GM18868 (cell line): ENCODE measurements around the gene BNIP3.
A peak's percentile ranks its signal among the peaks of the same experiment; 100 is the strongest.

Experiments
- ATAC-seq: cut with Tn5 transposase; IDR thresholded peaks from one replicate; pipeline ENCODE4 v1.9.1; 2021; ENCODE audit warnings: mild to moderate bottlenecking, moderate library complexity; ENCODE audit not compliant: unreplicated experiment

BNIP3 gene, protein sequence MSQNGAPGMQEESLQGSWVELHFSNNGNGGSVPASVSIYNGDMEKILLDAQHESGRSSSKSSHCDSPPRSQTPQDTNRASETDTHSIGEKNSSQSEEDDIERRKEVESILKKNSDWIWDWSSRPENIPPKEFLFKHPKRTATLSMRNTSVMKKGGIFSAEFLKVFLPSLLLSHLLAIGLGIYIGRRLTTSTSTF

GRCh38 chr10:131981429-131982184 is at the start of gene BNIP3:
Gene BNIP3 (minus strand): TSS chr10:131981923. CDS start chr10:131981806, 117 bp downstream.
- ATAC-seq, result peak; percentile 91

- no peak for ATAC-seq
Observed at GRCh38 chr10:132030898-132031463, 49.3 kb upstream of the BNIP3 start.

- ATAC-seq, result no peak
Observed at GRCh38 chr10:132028706-132029105, 47.0 kb upstream of the BNIP3 start.

- no peak for ATAC-seq
Observed at GRCh38 chr10:132027423-132027983, 45.8 kb upstream of the BNIP3 start.

DNA sequence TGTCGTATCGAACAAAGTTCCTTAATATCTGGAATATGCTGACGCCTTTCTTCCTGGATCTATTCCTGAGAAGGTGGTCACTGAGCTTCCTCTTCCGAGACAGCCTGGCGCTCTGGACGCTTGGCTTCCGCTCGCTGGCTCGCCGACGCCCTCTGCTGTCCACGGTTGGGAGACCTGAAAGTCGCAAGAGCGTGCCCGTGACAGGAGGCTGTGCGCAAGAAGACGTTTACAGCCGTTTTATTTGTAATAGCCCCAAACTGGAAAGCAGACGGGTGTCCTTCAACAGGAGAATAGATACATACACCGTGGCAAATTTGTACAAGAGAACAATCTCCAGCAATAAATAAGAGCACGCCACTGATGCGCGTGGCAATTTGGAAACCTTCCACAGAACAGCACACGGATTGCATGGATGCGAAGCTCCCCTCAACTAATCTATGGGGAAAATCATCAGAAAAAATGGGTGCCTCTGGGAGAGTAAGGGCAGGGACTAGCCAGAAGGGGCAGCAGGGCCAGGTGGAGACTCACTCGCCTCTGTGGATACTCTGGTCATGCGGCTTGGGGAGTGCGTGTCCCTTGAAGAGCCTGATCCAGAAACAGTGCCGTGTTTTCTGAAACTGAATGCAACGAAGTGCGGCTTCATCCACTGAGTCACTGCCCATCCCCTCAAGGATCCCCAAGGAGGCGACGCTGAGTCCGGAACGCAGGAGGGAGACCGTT is 41.5 kb upstream of the BNIP3 start:
- peak; percentile 78 for ATAC-seq

- ATAC-seq, result no peak
Observed at GRCh38 chr10:132022241-132022640, 40.5 kb upstream of the BNIP3 start.

DNA sequence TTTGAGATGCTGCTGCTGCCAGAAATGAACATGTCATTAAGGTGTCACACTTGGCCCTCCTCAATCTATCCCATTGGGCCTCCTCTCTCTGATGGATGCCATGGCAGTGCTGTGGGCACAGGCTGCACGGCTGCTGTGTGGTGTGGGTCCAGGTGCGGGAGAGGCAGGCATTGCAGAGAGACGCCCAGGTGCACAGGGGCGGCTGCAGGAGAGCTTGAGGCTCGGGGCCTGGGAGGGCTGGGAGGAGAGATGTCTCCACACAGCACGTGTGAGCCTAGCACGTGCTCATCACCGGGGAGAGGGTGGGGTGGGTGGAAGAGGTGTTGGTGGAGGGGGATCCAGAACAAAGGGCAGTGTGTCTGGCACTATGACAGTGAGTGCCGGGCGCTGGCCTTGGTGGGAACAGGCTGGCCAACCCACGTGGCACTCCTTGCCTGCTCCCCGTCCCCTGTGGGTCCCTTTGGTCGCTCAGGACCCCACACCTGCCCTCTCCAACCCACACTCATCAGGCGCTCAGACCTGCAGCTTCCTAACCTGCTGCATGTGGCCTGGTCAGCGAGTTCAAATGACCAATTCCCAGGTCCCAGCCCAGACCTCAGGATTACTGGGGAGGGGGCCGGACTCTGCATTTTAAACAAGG is 39.9 kb upstream of the BNIP3 start:
- no peak for ATAC-seq

- ATAC-seq, result no peak
Observed at GRCh38 chr10:132021046-132021445, 39.3 kb upstream of the BNIP3 start.

GRCh38 chr10:132020456-132020855 is 38.7 kb upstream of the BNIP3 start:
- ATAC-seq, result no peak

DNA sequence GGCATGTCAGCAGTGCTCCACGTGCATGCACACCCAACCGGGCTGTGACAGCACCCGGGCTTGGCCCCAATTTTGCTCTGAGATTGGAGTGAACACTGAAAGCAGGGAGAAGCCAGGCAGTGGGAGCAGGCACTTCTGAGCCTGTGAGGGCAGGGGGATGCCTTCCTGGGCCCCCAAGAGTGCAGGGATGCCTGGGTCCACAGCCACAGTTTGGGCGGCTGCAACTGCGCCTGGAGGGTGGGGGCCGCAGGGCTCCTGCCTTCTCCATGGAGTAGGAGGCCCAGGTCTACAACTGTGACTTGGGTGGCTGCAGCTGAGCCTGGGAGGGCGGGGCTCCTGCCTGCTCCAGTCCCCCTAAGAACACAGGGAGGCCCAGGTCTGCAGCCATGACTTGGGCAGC is 37.6 kb upstream of the BNIP3 start:
- no peak for ATAC-seq

GRCh38 chr10:132018446-132018845 is 36.7 kb upstream of the BNIP3 start:
- no peak for ATAC-seq

GRCh38 chr10:132016514-132016913 is 34.8 kb upstream of the BNIP3 start:
- no peak for ATAC-seq

DNA sequence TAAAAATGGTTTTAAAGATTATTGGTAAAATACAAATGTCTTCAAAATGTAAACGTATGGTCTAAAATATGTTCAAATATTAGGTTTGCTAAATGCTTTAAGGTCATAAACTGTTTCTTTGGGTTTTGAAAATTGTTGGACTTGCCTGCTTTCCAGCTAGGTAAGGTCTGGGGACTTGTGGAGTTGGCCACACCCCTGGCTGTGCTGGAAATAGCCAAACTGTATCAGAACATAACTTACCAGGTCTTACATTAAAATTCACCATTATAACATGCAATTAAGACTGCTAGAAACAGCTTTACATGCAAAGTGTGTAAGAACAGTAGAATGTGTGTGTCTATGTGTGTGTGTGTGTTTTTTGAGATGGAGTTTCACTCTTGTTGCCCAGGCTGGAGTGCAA is 29.7 kb upstream of the BNIP3 start:
- ATAC-seq, result no peak

DNA sequence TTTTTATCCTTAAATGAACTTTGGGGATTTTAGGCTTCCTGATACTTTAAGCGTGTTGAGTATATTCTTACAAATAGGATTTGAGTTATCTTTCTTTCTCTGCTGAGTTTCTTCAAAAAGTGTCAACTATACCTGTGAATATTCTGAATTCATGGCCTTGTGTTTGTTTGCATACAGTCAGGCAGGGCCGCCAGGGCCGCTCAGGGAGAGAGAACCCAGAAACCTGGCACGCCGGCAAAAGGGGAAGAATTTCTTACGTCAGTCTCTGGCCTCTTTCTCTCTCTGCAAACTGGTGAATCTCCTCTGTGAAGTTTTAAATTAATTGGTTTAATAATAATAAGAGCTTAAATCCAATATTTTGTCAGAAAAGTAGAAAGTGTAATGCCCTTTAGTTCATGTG is 29.3 kb upstream of the BNIP3 start:
- no peak for ATAC-seq

- no peak for ATAC-seq
Observed at GRCh38 chr10:132010483-132010882, 28.8 kb upstream of the BNIP3 start.

- ATAC-seq, result no peak
Observed at GRCh38 chr10:132009575-132009974, 27.9 kb upstream of the BNIP3 start.

- ATAC-seq, result no peak
Observed at GRCh38 chr10:132007681-132008080, 26.0 kb upstream of the BNIP3 start.

- ATAC-seq, result no peak
Observed at GRCh38 chr10:132006966-132007365, 25.2 kb upstream of the BNIP3 start.

GRCh38 chr10:132005147-132005546 is 23.4 kb upstream of the BNIP3 start:
- no peak for ATAC-seq

GRCh38 chr10:132004052-132004451 is 22.3 kb upstream of the BNIP3 start:
- ATAC-seq, result no peak
